Measurements from ENCODE around the gene MNX1.
A peak's percentile ranks its signal among the peaks of the same experiment; 100 is the strongest.

Gene MNX1

GRCh38 chr7:157002819-157003421 lies 7.5 kb downstream of the MNX1 start:
- no peak for DNase-seq (ENCODE audit: low read depth)

GRCh38 chr7:157001920-157002818 lies 8.3 kb downstream of the MNX1 start:
- DNase-seq (ENCODE audit: low read depth), result no peak

- DNase-seq (ENCODE audit: low read depth), result no peak
Observed at GRCh38 chr7:157000741-157001653, 9.5 kb downstream of the MNX1 start.

- no peak for DNase-seq (ENCODE audit: low read depth)
Observed at GRCh38 chr7:156999958-157000726, 10.3 kb downstream of the MNX1 start.

- DNase-seq (ENCODE audit: low read depth), result no peak
Observed at GRCh38 chr7:156998988-156999957, 11.2 kb downstream of the MNX1 start.

GRCh38 chr7:156994417-156994816 lies 16.0 kb downstream of the MNX1 start:
- DNase-seq (ENCODE audit: low read depth), result no peak

- DNase-seq (ENCODE audit: low read depth), result no peak
Observed at GRCh38 chr7:156993925-156994235, 16.6 kb downstream of the MNX1 start.

- DNase-seq (ENCODE audit: low read depth), result no peak
Observed at GRCh38 chr7:156993021-156993924, 17.2 kb downstream of the MNX1 start.

GRCh38 chr7:156989766-156990535 lies 20.5 kb downstream of the MNX1 start:
- no peak for DNase-seq (ENCODE audit: low read depth)

- no peak for DNase-seq (ENCODE audit: low read depth)
Observed at GRCh38 chr7:156988343-156989185, 21.9 kb downstream of the MNX1 start.

- DNase-seq (ENCODE audit: low read depth), result no peak
Observed at GRCh38 chr7:156986378-156986777, 24.1 kb downstream of the MNX1 start.

GRCh38 chr7:156985101-156985992 lies 25.1 kb downstream of the MNX1 start:
- no peak for DNase-seq (ENCODE audit: low read depth)

GRCh38 chr7:156984174-156984891 lies 26.1 kb downstream of the MNX1 start:
- DNase-seq (ENCODE audit: low read depth), result peak; percentile 90

GRCh38 chr7:156979711-156980110 lies 30.8 kb downstream of the MNX1 start:
- no peak for DNase-seq (ENCODE audit: low read depth)

- no peak for DNase-seq (ENCODE audit: low read depth)
Observed at GRCh38 chr7:156979007-156979606, 31.4 kb downstream of the MNX1 start.

GRCh38 chr7:156975620-156976019 lies 34.8 kb downstream of the MNX1 start:
- DNase-seq (ENCODE audit: low read depth), result no peak

Measured in fibroblast of gingiva (primary cell).